DMS114 treated with DMSO at 0.1 percent for 48 hours (cell line): ENCODE data around the gene CAMTA1.
A peak's percentile ranks its signal among the peaks of the same experiment; 100 is the strongest.

ENCODE experiments used
- DNase-seq: peaks from one replicate; lab custom pipeline; 2025; ENCODE audit not compliant: unreplicated experiment; lab: John Stamatoyannopoulos, UW

Gene CAMTA1

GRCh38 chr1:7632681-7633080, 847.4 kb downstream of the CAMTA1 start:
- no peak for DNase-seq

- no peak for DNase-seq
Observed at GRCh38 chr1:7633506-7634245, 848.4 kb downstream of the CAMTA1 start.

GRCh38 chr1:7634546-7635240, 849.4 kb downstream of the CAMTA1 start:
- DNase-seq = no peak

- no peak for DNase-seq
Observed at GRCh38 chr1:7636795-7637526, 851.7 kb downstream of the CAMTA1 start.

GRCh38 chr1:7638078-7638477, 852.8 kb downstream of the CAMTA1 start:
- DNase-seq = no peak

- no peak for DNase-seq
Observed at GRCh38 chr1:7639435-7640131, 854.3 kb downstream of the CAMTA1 start.

- DNase-seq = no peak
Observed at GRCh38 chr1:7640350-7640749, 855.1 kb downstream of the CAMTA1 start.

- no peak for DNase-seq
Observed at GRCh38 chr1:7640920-7641585, 855.8 kb downstream of the CAMTA1 start.

GRCh38 chr1:7641587-7642417, 856.5 kb downstream of the CAMTA1 start:
- DNase-seq = no peak

GRCh38 chr1:7642418-7642704, 857.1 kb downstream of the CAMTA1 start:
- no peak for DNase-seq

- no peak for DNase-seq
Observed at GRCh38 chr1:7642781-7643529, 857.7 kb downstream of the CAMTA1 start.

- DNase-seq = no peak
Observed at GRCh38 chr1:7643530-7643929, 858.3 kb downstream of the CAMTA1 start.

- no peak for DNase-seq
Observed at GRCh38 chr1:7644086-7644485, 858.8 kb downstream of the CAMTA1 start.

GRCh38 chr1:7644961-7645750, 859.9 kb downstream of the CAMTA1 start:
- DNase-seq = no peak

- DNase-seq = no peak
Observed at GRCh38 chr1:7645751-7646048, 860.4 kb downstream of the CAMTA1 start.

GRCh38 chr1:7646164-7646563, 860.9 kb downstream of the CAMTA1 start:
- no peak for DNase-seq

GRCh38 chr1:7646981-7647901, 862.0 kb downstream of the CAMTA1 start:
- peak; percentile 9 for DNase-seq
